Jurkat, Clone E6-1 (cell line): Measurements from ENCODE around the gene TRIM27. TPM values are rescaled to one million over a fixed set of nuclear protein-coding genes. Genes with fewer than 3 reads are reported as not detected.
A peak's percentile ranks its signal among the peaks of the same experiment; 100 is the strongest.
"Not testable (repeated sequence)": the region's sequence is repeated elsewhere in the genome, so short reads cannot be mapped to it uniquely, and the experiment has no call there.

Source experiments
- DNase-seq: peaks from one replicate; pipeline ENCODE4 v3.0.0-alpha.2; 2011; ENCODE audit warnings: low read depth, low spot score
- H3K4me3 ChIP-seq: 2 replicates; pipeline ENCODE4 v1.5.1; 2011; ENCODE audit warnings: mild to moderate bottlenecking, low read length, control low read depth, moderate library complexity
- polyA plus RNA-seq: library from polyadenylated mRNA; unstranded; fragments of >200 nt; gene quantifications from one replicate; pipeline ENCODE4 v1.2.1, GENCODE V29; 2012; ENCODE audit warnings: missing spikeins; ENCODE audit not compliant: insufficient read length, insufficient read depth

Gene TRIM27
- 56.8 TPM for polyA plus RNA-seq

- DNase-seq = peak; percentile 65
- H3K4me3 ChIP-seq = peak within 1 kb of the TSS; percentile 92
Measured at GRCh38 chr6:28923318-28924102, at the start of gene TRIM27. TRIM27 (minus strand) TSS chr6:28923985; CDS start chr6:28923632, 353 bp downstream.

- not testable (repeated sequence) for DNase-seq, H3K4me3 ChIP-seq
Measured at GRCh38 chr6:28970056-28970455, 46.3 kb upstream of the TRIM27 start.

GRCh38 chr6:28969129-28969528 is 45.3 kb upstream of the TRIM27 start:
- no peak overlapping the region for H3K4me3 ChIP-seq
- DNase-seq = no peak

- no peak overlapping the region for H3K4me3 ChIP-seq
- DNase-seq = no peak
Measured at GRCh38 chr6:28968476-28968875, 44.7 kb upstream of the TRIM27 start.

- H3K4me3 ChIP-seq = no peak overlapping the region
- no peak for DNase-seq
Measured at GRCh38 chr6:28965706-28966105, 41.9 kb upstream of the TRIM27 start.

- DNase-seq = no peak
- H3K4me3 ChIP-seq = no peak overlapping the region
Measured at GRCh38 chr6:28960846-28961500, 37.2 kb upstream of the TRIM27 start.

- not testable (repeated sequence) for H3K4me3 ChIP-seq, DNase-seq
Measured at GRCh38 chr6:28958561-28959243, 34.9 kb upstream of the TRIM27 start.

GRCh38 chr6:28957795-28958314 is 34.1 kb upstream of the TRIM27 start:
- not testable (repeated sequence) for H3K4me3 ChIP-seq, DNase-seq

GRCh38 chr6:28956331-28956730 is 32.5 kb upstream of the TRIM27 start:
- H3K4me3 ChIP-seq = no peak overlapping the region
- no peak for DNase-seq

- H3K4me3 ChIP-seq = no peak overlapping the region
- no peak for DNase-seq
Measured at GRCh38 chr6:28953585-28954258, 29.9 kb upstream of the TRIM27 start.

- no peak overlapping the region for H3K4me3 ChIP-seq
- DNase-seq = peak; percentile 50
Measured at GRCh38 chr6:28953039-28953584, 29.3 kb upstream of the TRIM27 start.

GRCh38 chr6:28949656-28950195 is 25.9 kb upstream of the TRIM27 start:
- not testable (repeated sequence) for DNase-seq, H3K4me3 ChIP-seq

GRCh38 chr6:28948782-28949486 is 25.1 kb upstream of the TRIM27 start:
- DNase-seq = peak; percentile 22

GRCh38 chr6:28947831-28948270 is 24.1 kb upstream of the TRIM27 start:
- no peak for DNase-seq
- no peak overlapping the region for H3K4me3 ChIP-seq

More at GRCh38 chr6:28948782-28949486, 25.1 kb upstream of the TRIM27 start:
- H3K4me3 ChIP-seq = no peak overlapping the region

GRCh38 chr6:28947067-28947765 is 23.4 kb upstream of the TRIM27 start:
- H3K4me3 ChIP-seq = no peak overlapping the region
- DNase-seq = no peak

- DNase-seq = no peak
- H3K4me3 ChIP-seq = no peak overlapping the region
Measured at GRCh38 chr6:28945349-28945748, 21.6 kb upstream of the TRIM27 start.

- DNase-seq = peak; percentile 81
- H3K4me3 ChIP-seq = peak overlapping the region; percentile 74
Measured at GRCh38 chr6:28944412-28944865, 20.7 kb upstream of the TRIM27 start.
